ENCODE results near the gene C6orf120.
A peak's percentile ranks its signal among the peaks of the same experiment; 100 is the strongest.

C6orf120 gene

DNA sequence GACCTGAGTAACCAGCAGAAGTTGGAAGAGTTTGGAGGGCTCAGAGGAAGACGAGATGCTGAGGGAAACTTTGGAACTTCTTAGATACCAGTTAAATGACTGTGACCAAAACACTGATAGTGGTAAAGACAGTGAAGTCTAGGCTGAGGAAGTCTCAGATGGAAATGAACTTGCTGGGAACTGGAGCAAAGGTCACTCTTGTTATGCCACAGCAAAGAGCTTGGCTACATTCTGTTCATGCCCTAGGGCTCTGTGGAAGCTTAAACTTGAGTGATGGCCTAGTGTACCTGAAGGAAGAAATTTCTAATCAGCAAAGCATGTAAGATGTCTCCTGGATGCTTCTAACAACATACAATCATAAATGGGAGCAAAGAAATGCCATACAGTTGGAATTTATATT lies 24.8 kb upstream of the C6orf120 start:
- no peak overlapping the region for H3K4me3 ChIP-seq (ENCODE audit: control insufficient read depth, low read depth, low read length)
- no peak for DNase-seq (ENCODE audit: low read depth)
- TF ChIP-seq, protein P1, sequence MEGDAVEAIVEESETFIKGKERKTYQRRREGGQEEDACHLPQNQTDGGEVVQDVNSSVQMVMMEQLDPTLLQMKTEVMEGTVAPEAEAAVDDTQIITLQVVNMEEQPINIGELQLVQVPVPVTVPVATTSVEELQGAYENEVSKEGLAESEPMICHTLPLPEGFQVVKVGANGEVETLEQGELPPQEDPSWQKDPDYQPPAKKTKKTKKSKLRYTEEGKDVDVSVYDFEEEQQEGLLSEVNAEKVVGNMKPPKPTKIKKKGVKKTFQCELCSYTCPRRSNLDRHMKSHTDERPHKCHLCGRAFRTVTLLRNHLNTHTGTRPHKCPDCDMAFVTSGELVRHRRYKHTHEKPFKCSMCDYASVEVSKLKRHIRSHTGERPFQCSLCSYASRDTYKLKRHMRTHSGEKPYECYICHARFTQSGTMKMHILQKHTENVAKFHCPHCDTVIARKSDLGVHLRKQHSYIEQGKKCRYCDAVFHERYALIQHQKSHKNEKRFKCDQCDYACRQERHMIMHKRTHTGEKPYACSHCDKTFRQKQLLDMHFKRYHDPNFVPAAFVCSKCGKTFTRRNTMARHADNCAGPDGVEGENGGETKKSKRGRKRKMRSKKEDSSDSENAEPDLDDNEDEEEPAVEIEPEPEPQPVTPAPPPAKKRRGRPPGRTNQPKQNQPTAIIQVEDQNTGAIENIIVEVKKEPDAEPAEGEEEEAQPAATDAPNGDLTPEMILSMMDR (conservative IDR thresholded peaks at IDR 0.05; ENCODE audit: control insufficient read depth, insufficient read depth, low read depth, low read length), result no peak

GRCh38 chr6:169678342-169678741 lies 23.6 kb upstream of the C6orf120 start:
- TF ChIP-seq, protein P1 (conservative IDR thresholded peaks at IDR 0.05; ENCODE audit: control insufficient read depth, insufficient read depth, low read depth, low read length), result no peak
- DNase-seq (ENCODE audit: low read depth), result no peak
- H3K4me3 ChIP-seq (ENCODE audit: control insufficient read depth, low read depth, low read length), result no peak overlapping the region

GRCh38 chr6:169684056-169684455 lies 17.9 kb upstream of the C6orf120 start:
- TF ChIP-seq, protein P1 (conservative IDR thresholded peaks at IDR 0.05; ENCODE audit: control insufficient read depth, insufficient read depth, low read depth, low read length), result no peak
- DNase-seq (ENCODE audit: low read depth), result no peak
- no peak overlapping the region for H3K4me3 ChIP-seq (ENCODE audit: control insufficient read depth, low read depth, low read length)

DNA sequence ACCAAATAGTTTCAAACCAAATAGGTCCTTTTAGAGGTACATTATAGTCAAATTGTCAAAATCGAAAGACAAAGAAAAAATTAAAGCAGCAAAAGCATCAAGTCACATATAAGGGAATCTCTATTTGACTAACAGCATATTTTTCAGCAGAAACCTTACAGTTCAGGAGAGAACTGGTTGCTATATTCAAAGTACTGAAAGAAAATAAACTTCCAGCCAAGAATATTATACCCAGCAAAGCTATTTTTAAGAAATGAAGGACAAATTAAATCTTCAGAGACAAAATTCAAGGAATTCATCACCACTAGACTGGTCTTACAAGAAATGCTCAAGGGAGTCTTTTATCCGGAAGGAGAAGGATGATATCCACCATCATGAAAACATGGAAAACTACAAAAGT lies 16.1 kb upstream of the C6orf120 start:
- TF ChIP-seq, protein P1 (conservative IDR thresholded peaks at IDR 0.05; ENCODE audit: control insufficient read depth, insufficient read depth, low read depth, low read length), result no peak
- DNase-seq (ENCODE audit: low read depth), result no peak
- H3K4me3 ChIP-seq (ENCODE audit: control insufficient read depth, low read depth, low read length), result no peak overlapping the region

DNA sequence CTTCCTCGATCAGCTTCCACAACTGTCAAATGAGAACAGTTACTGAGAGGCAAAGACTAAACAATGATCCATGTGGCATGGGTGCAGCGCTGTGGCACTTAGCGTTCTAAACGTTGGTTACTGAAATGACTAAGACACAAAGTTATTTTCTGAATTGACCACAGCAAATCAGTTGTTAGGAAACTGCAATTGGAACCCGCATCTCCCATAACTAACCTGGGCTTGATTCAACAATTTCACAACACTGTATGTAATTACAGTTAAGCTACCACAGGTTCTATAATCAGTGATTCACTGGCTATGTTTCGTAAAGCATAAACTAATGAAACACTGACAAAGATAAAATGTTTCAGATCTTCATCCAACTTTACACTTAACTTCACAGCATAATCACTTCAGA lies 12.6 kb upstream of the C6orf120 start:
- H3K4me3 ChIP-seq (ENCODE audit: control insufficient read depth, low read depth, low read length), result no peak overlapping the region
- DNase-seq (ENCODE audit: low read depth), result peak; percentile 96
- TF ChIP-seq, protein P1 (conservative IDR thresholded peaks at IDR 0.05; ENCODE audit: control insufficient read depth, insufficient read depth, low read depth, low read length), result no peak

GRCh38 chr6:169691260-169691659 lies 10.7 kb upstream of the C6orf120 start:
- no peak for DNase-seq (ENCODE audit: low read depth)
- TF ChIP-seq, protein P1 (conservative IDR thresholded peaks at IDR 0.05; ENCODE audit: control insufficient read depth, insufficient read depth, low read depth, low read length), result no peak
- H3K4me3 ChIP-seq (ENCODE audit: control insufficient read depth, low read depth, low read length), result no peak overlapping the region

DNA sequence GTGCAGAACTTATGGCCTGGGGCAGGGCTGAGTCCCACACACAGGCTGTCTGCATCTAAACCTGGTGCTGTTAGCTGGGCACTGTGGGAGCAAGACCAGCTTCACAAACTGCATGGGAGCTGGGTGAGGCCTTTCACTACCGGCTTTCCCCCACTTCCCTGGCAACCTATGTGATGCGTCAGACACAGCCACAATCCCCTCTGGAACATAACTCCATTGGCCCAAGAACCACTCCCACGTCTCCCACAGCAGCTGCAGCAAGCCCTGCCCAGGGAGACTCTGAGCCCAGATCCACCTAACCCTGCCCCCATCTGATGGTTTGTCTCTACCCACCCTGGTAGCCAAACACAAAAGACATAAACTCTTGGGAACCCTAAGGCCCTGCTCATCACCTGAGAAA lies 9.4 kb upstream of the C6orf120 start:
- no peak overlapping the region for H3K4me3 ChIP-seq (ENCODE audit: control insufficient read depth, low read depth, low read length)
- DNase-seq (ENCODE audit: low read depth), result peak; percentile 75
- TF ChIP-seq, protein P1 (conservative IDR thresholded peaks at IDR 0.05; ENCODE audit: control insufficient read depth, insufficient read depth, low read depth, low read length), result no peak
